ENCODE measurements around the gene PNMT. TPM values are rescaled to one million over a fixed set of nuclear protein-coding genes. Genes with fewer than 3 reads are reported as not detected.

The PNMT gene
- total and polyA plus RNA-seq, 2 of the 13 experiments (the other 11 are each of a cell fraction or from before 2014, with no cell fraction given) = 0.25 TPM; not detected in 1

GRCh38 chr17:39701012-39701783 lies 32.9 kb downstream of the PNMT start (continued):
- TF ChIP-seq RERE (CRISPR knock-in tag; IDR thresholded peaks at IDR 0.05; ENCODE audit: low read depth) (no peak), ZBTB38 (CRISPR knock-in tag; IDR thresholded peaks at IDR 0.05) (peak; percentile 43; the same call in 1 of the 2 replicates), SALL2 (CRISPR knock-in tag; IDR thresholded peaks at IDR 0.05) (no peak), MLXIP (CRISPR knock-in tag; IDR thresholded peaks at IDR 0.05; ENCODE audit: borderline replicate concordance) (no peak), NFRKB (IDR thresholded peaks at IDR 0.05) (no peak), CREBL2 (CRISPR knock-in tag; IDR thresholded peaks at IDR 0.05; ENCODE audit: borderline replicate concordance) (no peak), HHEX (CRISPR knock-in tag; IDR thresholded peaks at IDR 0.05) (no peak), DDIT3 (CRISPR knock-in tag; IDR thresholded peaks at IDR 0.05) (no peak), SP5 (CRISPR knock-in tag; IDR thresholded peaks at IDR 0.05; ENCODE audit: borderline replicate concordance, low read depth) (no peak), ZFY (CRISPR knock-in tag; IDR thresholded peaks at IDR 0.05) (peak; percentile 23; the same call in 1 of the 2 replicates), ZNF17 (CRISPR knock-in tag; IDR thresholded peaks at IDR 0.05) (no peak), ZBTB20 (CRISPR knock-in tag; IDR thresholded peaks at IDR 0.05; ENCODE audit: borderline replicate concordance, low read depth) (0 out of 2 replicates have a peak, but pooled peaks have one; percentile 34), MLX (CRISPR knock-in tag; IDR thresholded peaks at IDR 0.05) (no peak), PHF21A (CRISPR knock-in tag; IDR thresholded peaks at IDR 0.05) (no peak), ZBTB7A (CRISPR knock-in tag; IDR thresholded peaks at IDR 0.05) (peak; percentile 50; the same call in 1 of the 2 replicates), HDAC1 (CRISPR knock-in tag; IDR thresholded peaks at IDR 0.05) (0 out of 2 replicates have a peak, but pooled peaks have one; percentile 29), ZKSCAN1 (IDR thresholded peaks at IDR 0.05; ENCODE audit: low read length) (no peak), HOXA3 (CRISPR knock-in tag; IDR thresholded peaks at IDR 0.05) (peak; percentile 8; the same call in 1 of the 2 replicates), ZNF678 (CRISPR knock-in tag; IDR thresholded peaks at IDR 0.05) (no peak), ZNF33B (CRISPR knock-in tag; IDR thresholded peaks at IDR 0.05) (no peak; the same call in 1 of the 2 replicates)
